DND-41 (cell line): ENCODE results near the gene CLDN20.

Source experiments
- ATAC-seq: fragments of 200-7000 bp; cut with Tn5 transposase; 3 replicates; pipeline ENCODE4 v1.9.1; 2021; ENCODE audit warnings: low read depth; ENCODE audit not compliant: insufficient read depth
- DNase-seq: peaks from one replicate; pipeline ENCODE4 v3.0.0-alpha.2; 2020
- H2AFZ ChIP-seq: 2 replicates; pipeline ENCODE4 v1.6.0; 2012; ENCODE audit warnings: low read depth, low read length
- H3K27ac ChIP-seq: 2 replicates; pipeline ENCODE4 v1.5.1; 2012; ENCODE audit warnings: low read length, inconsistent platforms
- H3K27me3 ChIP-seq: fragments of 200-600 bp; sonication (generic); 2 replicates; pipeline ENCODE4 v1.6.0; 2012; ENCODE audit warnings: low read length, mild to moderate bottlenecking, inconsistent platforms; ENCODE audit not compliant: insufficient read depth, poor library complexity
- H3K36me3 ChIP-seq: 2 replicates; pipeline ENCODE4 v1.5.1; 2012; ENCODE audit warnings: low read length, inconsistent platforms; ENCODE audit not compliant: insufficient read depth
- H3K4me1 ChIP-seq: 2 replicates; pipeline ENCODE4 v1.5.1; 2012; ENCODE audit warnings: mild to moderate bottlenecking, low read length; ENCODE audit not compliant: insufficient read depth
- H3K4me2 ChIP-seq: 2 replicates; pipeline ENCODE4 v1.6.0; 2012; ENCODE audit warnings: mild to moderate bottlenecking, moderate library complexity, low read length, inconsistent platforms; ENCODE audit not compliant: insufficient read depth
- H3K4me3 ChIP-seq, 2 experiments: fragments of 200-600 bp in 1 of 2; shearing (Covaris generic) in 1 of 2; 2 replicates each; pipeline ENCODE4 v1.5.1; 2012 to 2016; ENCODE audit warnings: inconsistent platforms in 2 of 2, low read length in 2 of 2, mild to moderate bottlenecking in 2 of 2, low read depth in 1 of 2, moderate library complexity in 1 of 2
- H3K79me2 ChIP-seq: 2 replicates; pipeline ENCODE4 v1.6.0; 2012; ENCODE audit warnings: low read length, inconsistent platforms; ENCODE audit not compliant: insufficient read depth
- H3K9ac ChIP-seq: 2 replicates; pipeline ENCODE4 v1.6.0; 2012; ENCODE audit warnings: low read depth, mild to moderate bottlenecking, inconsistent platforms, low read length, moderate library complexity
- H3K9me3 ChIP-seq: 2 replicates; pipeline ENCODE4 v1.5.1; 2012; ENCODE audit warnings: low read length, moderate library complexity, mild to moderate bottlenecking, inconsistent platforms; ENCODE audit not compliant: insufficient read depth, severe bottlenecking
- H4K20me1 ChIP-seq: 2 replicates; pipeline ENCODE4 v1.6.0; 2012; ENCODE audit warnings: low read length; ENCODE audit not compliant: insufficient read depth
- CTCF ChIP-seq: IDR thresholded peaks from 2 replicates; pipeline ENCODE4 v1.5.1; 2012; ENCODE audit warnings: borderline replicate concordance, low read length, moderate library complexity, mild to moderate bottlenecking; ENCODE audit not compliant: poor library complexity, severe bottlenecking; ENCODE audit errors: extremely low read depth
- EZH2 ChIP-seq: IDR thresholded peaks from 3 replicates; pipeline ENCODE4 v1.6.1; 2012; ENCODE audit warnings: borderline replicate concordance, low read depth, mild to moderate bottlenecking, moderate library complexity, low read length, inconsistent platforms; ENCODE audit not compliant: severe bottlenecking

The CLDN20 gene

GRCh38 chr6:155246825-155247224 is 17.0 kb upstream of the CLDN20 start:
- Histone ChIP-seq H3K36me3 (peaks cover 19% of the 10 kb centered on the region; the same call in 1 of the 2 replicates), H4K20me1 (no peaks in the 10 kb centered on the region), H3K27ac (no peak overlapping the region), H3K9me3 (no peaks in the 10 kb centered on the region), H3K9ac (no peak overlapping the region), H3K4me2 (no peak overlapping the region), H3K79me2 (no peaks in the 10 kb centered on the region), H3K4me3 (no peak overlapping the region), H3K4me1 (no peaks in the 10 kb centered on the region), H2AFZ (no peak overlapping the region), H3K27me3 (no peaks in the 10 kb centered on the region)
- DNase-seq (no peak), ATAC-seq (no peak)
- TF ChIP-seq EZH2 (no peak), CTCF (no peak)

- no peak for ATAC-seq
- no peak overlapping the region for H3K4me3 ChIP-seq
- peaks cover 26% of the 10 kb centered on the region; the same call in 1 of the 2 replicates for H3K36me3 ChIP-seq
These were observed 16.2 kb upstream of the CLDN20 start for GRCh38 chr6:155247618-155248007.

DNA sequence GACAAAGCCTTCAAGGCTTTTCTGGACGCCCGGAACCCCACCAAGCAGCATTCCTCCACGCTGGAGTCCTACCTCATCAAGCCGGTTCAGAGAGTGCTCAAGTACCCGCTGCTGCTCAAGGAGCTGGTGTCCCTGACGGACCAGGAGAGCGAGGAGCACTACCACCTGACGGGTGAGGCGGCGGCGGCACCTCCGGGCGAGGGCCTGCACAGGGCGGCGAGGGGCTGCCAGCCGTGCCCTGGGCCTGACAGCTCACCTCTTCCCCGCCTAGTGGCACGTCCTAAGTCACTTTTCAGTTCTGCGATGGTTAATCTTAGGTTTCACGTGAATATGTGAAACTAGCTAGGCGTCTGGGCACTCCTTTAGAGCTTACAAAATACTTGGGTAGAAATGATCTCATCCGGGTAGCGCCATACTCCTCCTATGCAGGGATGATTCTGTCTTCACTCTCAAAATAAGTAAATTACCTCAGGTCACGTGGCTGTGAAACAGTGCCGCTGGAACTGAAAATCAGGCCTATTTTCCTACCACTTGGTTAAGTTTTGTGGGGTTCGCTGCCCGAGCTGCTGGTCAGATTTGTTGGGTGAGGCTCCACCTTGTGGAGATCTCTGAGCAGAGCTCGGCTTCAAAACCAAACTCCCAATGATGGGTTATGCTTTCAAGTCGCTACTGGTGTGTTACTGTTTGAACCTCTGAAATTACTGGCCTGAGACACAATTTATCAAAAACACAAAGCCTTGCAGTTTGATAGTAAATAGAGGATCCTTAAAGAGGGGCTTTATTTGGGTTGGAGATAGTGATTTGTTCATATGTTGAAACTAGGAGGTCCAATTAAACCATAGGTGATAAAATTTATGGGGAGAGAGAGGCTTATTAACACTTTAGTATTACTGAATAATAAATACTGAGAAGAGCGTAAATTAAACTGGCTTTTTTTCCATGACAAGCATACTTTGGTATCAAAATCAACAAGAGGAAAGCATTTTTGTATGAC is 15.5 kb upstream of the CLDN20 start:
- Histone ChIP-seq H3K4me2 (no peak overlapping the region), H3K27me3 (no peaks in the 10 kb centered on the region), H2AFZ (no peak overlapping the region), H3K27ac (no peak overlapping the region), H3K9me3 (no peaks in the 10 kb centered on the region), H3K36me3 (peaks cover 33% of the 10 kb centered on the region; the same call in 1 of the 2 replicates), H3K4me3 (no peak overlapping the region), H4K20me1 (no peaks in the 10 kb centered on the region), H3K9ac (no peak overlapping the region), H3K4me1 (no peaks in the 10 kb centered on the region), H3K79me2 (no peaks in the 10 kb centered on the region)
- no peak for TF ChIP-seq EZH2
- TF ChIP-seq CTCF, result peak; percentile 47
- no peak for DNase-seq
- peak; percentile 37; the same call in 1 of the 3 replicates for ATAC-seq

More at GRCh38 chr6:155247618-155248007, 16.2 kb upstream of the CLDN20 start:
- Histone ChIP-seq H3K79me2 (no peaks in the 10 kb centered on the region), H3K9me3 (no peaks in the 10 kb centered on the region), H4K20me1 (no peaks in the 10 kb centered on the region), H3K27me3 (no peaks in the 10 kb centered on the region), H3K27ac (no peak overlapping the region), H3K9ac (no peak overlapping the region), H3K4me1 (no peaks in the 10 kb centered on the region), H2AFZ (no peak overlapping the region), H3K4me2 (no peak overlapping the region)
- TF ChIP-seq CTCF, result no peak
- no peak for TF ChIP-seq EZH2
- no peak for DNase-seq
